ENCODE measurements around the gene GATA2. TPM values are rescaled to one million over a fixed set of nuclear protein-coding genes. Genes with fewer than 3 reads are reported as not detected.
A peak's percentile ranks its signal among the peaks of the same experiment; 100 is the strongest.

The GATA2 gene
- total and polyA plus RNA-seq, 4 experiments from 2014 or later: not detected

GRCh38 chr3:128471720-128472119 lies 21.3 kb downstream of the GATA2 start:
- CTCF ChIA-PET (ENCODE audit: partially characterized antibody): no interaction called here
- H3K27me3 ChIP-seq (ENCODE audit: insufficient read depth, low read length): no peaks in the 10 kb centered on the region
- H3K9me3 Mint-ChIP-seq: no peaks in the 10 kb centered on the region
- peaks cover 6 to 8% (median 8%) of the 10 kb centered on the region in 4 donors for H3K4me1 Mint-ChIP-seq
- no peaks in the 10 kb centered on the region for H3K9me3 ChIP-seq (ENCODE audit: control insufficient read depth in 1 of 2, low read length in 2 of 2)
- H3K36me3 Mint-ChIP-seq: no peaks in the 10 kb centered on the region
- intact Hi-C loops (cut with micrococcal nuclease): no loop called here
- no peak for DNase-seq
- H3K27ac ChIP-seq (ENCODE audit: low read depth, low read length): no peak overlapping the region
- H3K27me3 Mint-ChIP-seq: peaks cover 3 to 25% of the 10 kb centered on the region in 2 donors
- peak overlapping the region in 1 of 8 donors; percentile 32 for H3K4me3 Mint-ChIP-seq
- H3K4me3 ChIP-seq (ENCODE audit: low read length in 2 of 2): no peak overlapping the region
- POLR2A ChIA-PET (ENCODE audit: partially characterized antibody): no interaction called here
- no peaks in the 10 kb centered on the region for H3K36me3 ChIP-seq (ENCODE audit: insufficient read depth, low read length)
- no peak overlapping the region for H3K27ac Mint-ChIP-seq
- H3K4me1 ChIP-seq (ENCODE audit: insufficient read depth, low read length): no peaks in the 10 kb centered on the region

GRCh38 chr3:128471110-128471509 lies 21.9 kb downstream of the GATA2 start:
- no peak overlapping the region for H3K27ac ChIP-seq (ENCODE audit: low read depth, low read length)
- H3K4me1 Mint-ChIP-seq: peaks cover 6 to 9% (median 8%) of the 10 kb centered on the region in 4 donors
- H3K36me3 ChIP-seq (ENCODE audit: insufficient read depth, low read length): no peaks in the 10 kb centered on the region
- intact Hi-C loops (cut with micrococcal nuclease): no loop called here
- ChIA-PET POLR2A (ENCODE audit: partially characterized antibody) (no interaction called here), CTCF (ENCODE audit: partially characterized antibody) (no interaction called here)
- no peaks in the 10 kb centered on the region for H3K27me3 ChIP-seq (ENCODE audit: insufficient read depth, low read length)
- H3K9me3 Mint-ChIP-seq: no peaks in the 10 kb centered on the region
- no peak for DNase-seq
- no peaks in the 10 kb centered on the region for H3K9me3 ChIP-seq (ENCODE audit: control insufficient read depth in 1 of 2, low read length in 2 of 2)
- no peak overlapping the region for H3K27ac Mint-ChIP-seq
- H3K4me3 ChIP-seq (ENCODE audit: low read length in 2 of 2): no peak overlapping the region
- H3K4me3 Mint-ChIP-seq: no peak overlapping the region
- H3K27me3 Mint-ChIP-seq: peaks cover 6 to 26% of the 10 kb centered on the region in 2 donors
- no peaks in the 10 kb centered on the region for H3K36me3 Mint-ChIP-seq
- H3K4me1 ChIP-seq (ENCODE audit: insufficient read depth, low read length): no peaks in the 10 kb centered on the region

GRCh38 chr3:128470134-128470899 lies 22.7 kb downstream of the GATA2 start:
- no peaks in the 10 kb centered on the region for H3K9me3 Mint-ChIP-seq

GRCh38 chr3:128469556-128469955 lies 23.4 kb downstream of the GATA2 start:
- Histone ChIP-seq H3K9me3 (ENCODE audit: control insufficient read depth in 1 of 2, low read length in 2 of 2) (no peaks in the 10 kb centered on the region), H3K27ac (ENCODE audit: low read depth, low read length) (no peak overlapping the region), H3K36me3 (ENCODE audit: insufficient read depth, low read length) (no peaks in the 10 kb centered on the region), H3K27me3 (ENCODE audit: insufficient read depth, low read length) (no peaks in the 10 kb centered on the region), H3K4me1 (ENCODE audit: insufficient read depth, low read length) (no peaks in the 10 kb centered on the region), H3K4me3 (ENCODE audit: low read length in 2 of 2) (no peak overlapping the region)
- intact Hi-C loops (cut with micrococcal nuclease): no loop called here
- Mint-ChIP-seq H3K27me3 (peaks cover 8 to 25% of the 10 kb centered on the region in 2 donors), H3K36me3 (no peaks in the 10 kb centered on the region), H3K9me3 (no peaks in the 10 kb centered on the region), H3K27ac (no peak overlapping the region), H3K4me1 (peaks cover 6 to 10% (median 8%) of the 10 kb centered on the region in 4 donors), H3K4me3 (no peak overlapping the region)
- CTCF ChIA-PET (ENCODE audit: partially characterized antibody): no interaction called here
- DNase-seq: no peak
- POLR2A ChIA-PET (ENCODE audit: partially characterized antibody): no interaction called here

More at GRCh38 chr3:128470134-128470899, 22.7 kb downstream of the GATA2 start:
- ChIA-PET POLR2A (ENCODE audit: partially characterized antibody) (no interaction called here), CTCF (ENCODE audit: partially characterized antibody) (no interaction called here)
- no peak overlapping the region for H3K27ac Mint-ChIP-seq
- no peak overlapping the region for H3K4me3 Mint-ChIP-seq
- no peaks in the 10 kb centered on the region for H3K36me3 Mint-ChIP-seq
- no peak for DNase-seq
- intact Hi-C loops (cut with micrococcal nuclease): no loop called here
- Histone ChIP-seq H3K4me3 (ENCODE audit: low read length in 2 of 2) (no peak overlapping the region), H3K4me1 (ENCODE audit: insufficient read depth, low read length) (no peaks in the 10 kb centered on the region), H3K9me3 (ENCODE audit: control insufficient read depth in 1 of 2, low read length in 2 of 2) (no peaks in the 10 kb centered on the region), H3K36me3 (ENCODE audit: insufficient read depth, low read length) (no peaks in the 10 kb centered on the region), H3K27ac (ENCODE audit: low read depth, low read length) (no peak overlapping the region), H3K27me3 (ENCODE audit: insufficient read depth, low read length) (no peaks in the 10 kb centered on the region)
- H3K4me1 Mint-ChIP-seq: peaks cover 6 to 10% (median 8%) of the 10 kb centered on the region in 4 donors
- peaks cover 7 to 28% of the 10 kb centered on the region in 2 donors for H3K27me3 Mint-ChIP-seq

GRCh38 chr3:128468791-128469527 lies 24.0 kb downstream of the GATA2 start:
- Histone ChIP-seq H3K4me3 (ENCODE audit: low read length in 2 of 2) (no peak overlapping the region), H3K9me3 (ENCODE audit: control insufficient read depth in 1 of 2, low read length in 2 of 2) (no peaks in the 10 kb centered on the region), H3K4me1 (ENCODE audit: insufficient read depth, low read length) (no peaks in the 10 kb centered on the region), H3K27ac (ENCODE audit: low read depth, low read length) (no peak overlapping the region), H3K27me3 (ENCODE audit: insufficient read depth, low read length) (no peaks in the 10 kb centered on the region), H3K36me3 (ENCODE audit: insufficient read depth, low read length) (no peaks in the 10 kb centered on the region)
- no peak for DNase-seq
- CTCF ChIA-PET (ENCODE audit: partially characterized antibody): interaction anchor here (1.1 kb wide), 1 partner anchor 42 kb away, joined by 3 read pairs; no protein-coding TSS in a partner anchor
- Mint-ChIP-seq H3K36me3 (no peaks in the 10 kb centered on the region), H3K4me3 (no peak overlapping the region), H3K27me3 (peaks cover 8 to 24% of the 10 kb centered on the region in 2 donors), H3K27ac (no peak overlapping the region), H3K4me1 (peaks cover 6 to 10% (median 8%) of the 10 kb centered on the region in 4 donors), H3K9me3 (no peaks in the 10 kb centered on the region)
- intact Hi-C loops (cut with micrococcal nuclease): no loop called here
- POLR2A ChIA-PET (ENCODE audit: partially characterized antibody): no interaction called here

- Histone ChIP-seq H3K4me1 (ENCODE audit: insufficient read depth, low read length) (no peaks in the 10 kb centered on the region), H3K9me3 (ENCODE audit: control insufficient read depth in 1 of 2, low read length in 2 of 2) (no peaks in the 10 kb centered on the region), H3K27me3 (ENCODE audit: insufficient read depth, low read length) (no peaks in the 10 kb centered on the region), H3K4me3 (ENCODE audit: low read length in 2 of 2) (no peak overlapping the region), H3K36me3 (ENCODE audit: insufficient read depth, low read length) (no peaks in the 10 kb centered on the region), H3K27ac (ENCODE audit: low read depth, low read length) (no peak overlapping the region)
- CTCF ChIA-PET (ENCODE audit: partially characterized antibody): interaction anchor here (1.1 kb wide), 1 partner anchor 41 kb away, joined by 3 read pairs; no protein-coding TSS in a partner anchor
- no peaks in the 10 kb centered on the region for H3K9me3 Mint-ChIP-seq
- no peak overlapping the region for H3K27ac Mint-ChIP-seq
- peaks cover 6 to 10% (median 8%) of the 10 kb centered on the region in 4 donors for H3K4me1 Mint-ChIP-seq
- H3K27me3 Mint-ChIP-seq: peaks cover 8 to 21% of the 10 kb centered on the region in 2 donors
- intact Hi-C loops (cut with micrococcal nuclease): no loop called here
- POLR2A ChIA-PET (ENCODE audit: partially characterized antibody): no interaction called here
- no peak for DNase-seq
- no peaks in the 10 kb centered on the region for H3K36me3 Mint-ChIP-seq
- H3K4me3 Mint-ChIP-seq: no peak overlapping the region
Measured at GRCh38 chr3:128468285-128468790, 24.7 kb downstream of the GATA2 start.

- Histone ChIP-seq H3K27ac (ENCODE audit: low read depth, low read length) (no peak within 1 kb of the TSS), H3K27me3 (ENCODE audit: insufficient read depth, low read length) (no peaks in the 10 kb centered on the region), H3K36me3 (ENCODE audit: insufficient read depth, low read length) (no peaks in the 10 kb centered on the region), H3K4me1 (ENCODE audit: insufficient read depth, low read length) (no peaks in the 10 kb centered on the region), H3K4me3 (ENCODE audit: low read length in 2 of 2) (no peak within 1 kb of the TSS), H3K9me3 (ENCODE audit: control insufficient read depth in 1 of 2, low read length in 2 of 2) (no peaks in the 10 kb centered on the region)
- peak in 3 of 5 donors; percentile 42 to 76 (median 54) for DNase-seq
- CTCF ChIA-PET (ENCODE audit: partially characterized antibody): no interaction called here
- POLR2A ChIA-PET (ENCODE audit: partially characterized antibody): no interaction called here
- no peaks in the 10 kb centered on the region for H3K36me3 Mint-ChIP-seq
- H3K4me3 Mint-ChIP-seq: no peak within 1 kb of the TSS
- peaks cover 6 to 10% (median 8%) of the 10 kb centered on the region in 4 donors for H3K4me1 Mint-ChIP-seq
- H3K9me3 Mint-ChIP-seq: no peaks in the 10 kb centered on the region
- peak within 1 kb of the TSS in 6 of 7 donors; percentile 25 to 91 (median 54) for H3K27ac Mint-ChIP-seq
- peaks cover 8 to 20% of the 10 kb centered on the region in 2 donors for H3K27me3 Mint-ChIP-seq
- intact Hi-C loops (cut with micrococcal nuclease): no loop called here
Measured at GRCh38 chr3:128466840-128467541, 26.0 kb downstream of the GATA2 start, which contains the start of gene DNAJB8. DNAJB8 (minus strand) TSS chr3:128466890; CDS start chr3:128463245, 3,645 bp downstream.

Measured in CD4-positive, alpha-beta memory T cell (primary cell).